Fibroblast of villous mesenchyme (primary cell): Measurements from ENCODE around the gene C11orf68. TPM values are rescaled to one million over a fixed set of nuclear protein-coding genes. Genes with fewer than 3 reads are reported as not detected.

Experiments
- DNase-seq: peaks from one replicate; pipeline ENCODE4 v3.0.0-alpha.2; 2010; ENCODE audit warnings: low read depth
- H3K4me3 ChIP-seq: 2 replicates; pipeline ENCODE4 v1.5.1; 2011; ENCODE audit warnings: low read depth, mild to moderate bottlenecking, low read length
- CTCF ChIP-seq: IDR thresholded peaks from 2 replicates; pipeline ENCODE4 v1.5.1; 2012; ENCODE audit warnings: low read depth, mild to moderate bottlenecking, low read length; ENCODE audit not compliant: insufficient read depth
- total RNA-seq: library from RNA; depleted of rRNA; stranded (reverse); fragments of >200 nt; gene quantifications from 2 replicates; pipeline ENCODE4 v1.2.3, GENCODE V29; 2012

C11orf68 gene
- total RNA-seq, 1 donor = 31.5 TPM

GRCh38 chr11:65906602-65907001, 12.3 kb downstream of the C11orf68 start:
- no peak overlapping the region for H3K4me3 ChIP-seq
- no peak for DNase-seq
- no peak for TF ChIP-seq CTCF

GRCh38 chr11:65903715-65904114, 15.1 kb downstream of the C11orf68 start:
- no peak for DNase-seq
- no peak overlapping the region for H3K4me3 ChIP-seq
- TF ChIP-seq CTCF = no peak

GRCh38 chr11:65903068-65903481, 15.8 kb downstream of the C11orf68 start:
- H3K4me3 ChIP-seq = no peak overlapping the region
- DNase-seq = peak; percentile 76
- no peak for TF ChIP-seq CTCF

- DNase-seq = no peak
- no peak overlapping the region for H3K4me3 ChIP-seq
- no peak for TF ChIP-seq CTCF
Measured at GRCh38 chr11:65900899-65901180, 18.0 kb downstream of the C11orf68 start.

- H3K4me3 ChIP-seq = peak within 1 kb of the TSS; percentile 84
- peak; percentile 96 for DNase-seq
- no peak for TF ChIP-seq CTCF
Measured at GRCh38 chr11:65900125-65900898, 18.6 kb downstream of the C11orf68 start, which contains the start of gene FOSL1. FOSL1 (minus strand) TSS chr11:65900388; CDS start chr11:65900339, 49 bp downstream.

GRCh38 chr11:65899356-65900124, 19.3 kb downstream of the C11orf68 start:
- H3K4me3 ChIP-seq = peak overlapping the region; percentile 84
- no peak for TF ChIP-seq CTCF
- DNase-seq = peak; percentile 82
